K562 (cell line): ENCODE results near the gene TMEM248. TPM values are rescaled to one million over a fixed set of nuclear protein-coding genes. Genes with fewer than 3 reads are reported as not detected.

Experiments
- ATAC-seq: fragments of 200-7000 bp; cut with Tn5 transposase; 3 replicates; pipeline ENCODE4 v1.9.1; 2020; ENCODE audit warnings: moderate library complexity
- BruUV-seq: library from RNA; stranded (reverse); fragments of 400-500 nt; replicated peaks from 2 replicates; lab custom pipeline; 2021; lab: Mats Ljungman, UMichigan
- CTCF ChIA-PET: fragments of 300-600 bp; formaldehyde crosslinking; extraction: SDS; loops from one replicate; lab custom pipeline; 2021; ENCODE audit warnings: low intra/inter-chr PET ratio; lab: Yijun Ruan, JAX
- POLR2A ChIA-PET: fragments of 300-600, 350-650 bp; sonication (Branson Sonifier 250); formaldehyde crosslinking; extraction: SDS; loops from one replicate; lab custom pipeline; 2021; ENCODE audit warnings: antibody characterized with exemption, inconsistent platforms; lab: Yijun Ruan, JAX
- DNase-seq, 4 experiments: peaks; one replicate each; pipeline versions ENCODE4 v3.0.0 to v3.0.0-alpha.2; 2011 to 2018; ENCODE audit warnings: low spot score in 3 of 4, mixed read lengths in 3 of 4; ENCODE audit errors: extremely low read depth in 1 of 4
- FAIRE-seq: peaks from 2 replicates; lab custom pipeline; 2011; peaks lifted over from hg19 to GRCh38; lab: Jason Lieb, UNC
- H2AFZ ChIP-seq: 2 replicates; pipeline ENCODE4 v1.6.0; 2011; ENCODE audit warnings: low read depth, low read length, control low read depth, inconsistent platforms
- H3K27ac ChIP-seq: fragments of 200-600 bp; 3 replicates; pipeline ENCODE4 v1.8.0; 2011; ENCODE audit warnings: low read depth, mild to moderate bottlenecking, control low read depth, inconsistent platforms, low read length, moderate library complexity, mixed read lengths; ENCODE audit errors: extremely low read depth
- H3K27me3 ChIP-seq, 2 experiments: fragments of 300-600 bp in 1 of 2; 2 replicates in 1 of 2; 3 replicates in 1 of 2; pipeline versions ENCODE4 v1.6.0 to v1.8.0; 2011; ENCODE audit warnings: inconsistent platforms in 2 of 2, low read length in 2 of 2, mild to moderate bottlenecking in 1 of 2, mixed read lengths in 1 of 2, moderate library complexity in 1 of 2; ENCODE audit not compliant: control insufficient read depth in 2 of 2, insufficient read depth in 2 of 2
- H3K36me3 ChIP-seq: fragments of 300-600 bp; 3 replicates; pipeline ENCODE4 v1.8.0; 2011; ENCODE audit warnings: mild to moderate bottlenecking, low read length, inconsistent platforms; ENCODE audit not compliant: control insufficient read depth, insufficient read depth
- H3K4me1 ChIP-seq, 2 experiments: fragments of 200-600 bp in 1 of 2; replicated peaks in 1 of 2; 2 replicates in 1 of 2; 3 replicates in 1 of 2; pipeline versions ENCODE4 v1.5.1 to v1.8.0; 2011; ENCODE audit warnings: inconsistent platforms in 2 of 2, low read length in 2 of 2, mild to moderate bottlenecking in 1 of 2, mixed read lengths in 1 of 2, moderate library complexity in 1 of 2; ENCODE audit not compliant: control insufficient read depth in 2 of 2, insufficient read depth in 2 of 2
- H3K4me2 ChIP-seq: 2 replicates; pipeline ENCODE4 v1.6.1; 2011; ENCODE audit warnings: low read length, control low read depth, inconsistent platforms, mixed read lengths; ENCODE audit not compliant: insufficient read depth
- H3K4me3 ChIP-seq: fragments of 200-600 bp; sonication (generic), shearing (Covaris generic); 2 replicates; pipeline ENCODE4 v1.5.1; 2016; ENCODE audit warnings: control low read depth, inconsistent platforms
- H3K79me2 ChIP-seq: fragments of 200-600 bp; 3 replicates; pipeline ENCODE4 v1.8.0; 2011; ENCODE audit warnings: low read length, inconsistent platforms; ENCODE audit not compliant: control insufficient read depth, insufficient read depth
- H3K9ac ChIP-seq, 2 experiments: 2 replicates each; pipeline versions ENCODE4 v1.6.0 to v1.6.1; 2011; ENCODE audit warnings: low read depth in 2 of 2, low read length in 2 of 2, control low read depth in 1 of 2, inconsistent platforms in 1 of 2, mild to moderate bottlenecking in 1 of 2, mixed read lengths in 1 of 2; ENCODE audit not compliant: insufficient read depth in 1 of 2
- H3K9me1 ChIP-seq: one replicate; pipeline ENCODE4 v1.6.0; 2011; ENCODE audit warnings: inconsistent platforms, mild to moderate bottlenecking, low read length, moderate library complexity; ENCODE audit not compliant: control insufficient read depth, insufficient read depth
- H3K9me3 ChIP-seq: replicated peaks from 2 replicates; pipeline ENCODE4 v1.5.1; 2011; ENCODE audit warnings: low read depth, low read length, inconsistent platforms; ENCODE audit not compliant: control insufficient read depth, insufficient read depth
- H4K20me1 ChIP-seq: replicated peaks from 2 replicates; pipeline ENCODE4 v1.6.1; 2011; ENCODE audit warnings: low read length, inconsistent platforms, mixed read lengths; ENCODE audit not compliant: control insufficient read depth, insufficient read depth
- DIDO1 ChIP-seq: fragments of 450-650 bp; IDR thresholded peaks from 2 replicates; pipeline ENCODE4 v1.6.1; 2016; ENCODE audit warnings: low read depth, missing biosample characterization, missing genetic modification characterization
- EWSR1 ChIP-seq: fragments of 450-650 bp; IDR thresholded peaks from 2 replicates; pipeline ENCODE4 v1.6.1; 2018; ENCODE audit warnings: borderline replicate concordance, mild to moderate bottlenecking, low read depth, moderate library complexity; ENCODE audit not compliant: partially characterized antibody
- EZH2 ChIP-seq: IDR thresholded peaks from 2 replicates; pipeline ENCODE4 v1.6.1; 2012; ENCODE audit warnings: low read depth, mild to moderate bottlenecking, inconsistent platforms, low read length, borderline replicate concordance
- HEY1 ChIP-seq: fragments of 250-450 bp; sonication (Bioruptor Pico); IDR thresholded peaks from 2 replicates; pipeline ENCODE4 v1.5.0; 2020; ENCODE audit warnings: mild to moderate bottlenecking, moderate library complexity, borderline replicate concordance
- KHSRP ChIP-seq: fragments of 450-650 bp; IDR thresholded peaks from 2 replicates; pipeline ENCODE4 v1.6.1; 2017
- KLF13 ChIP-seq: fragments of 450-650 bp; IDR thresholded peaks from 2 replicates; pipeline ENCODE4 v1.6.1; 2016; ENCODE audit warnings: missing genetic modification characterization, low read depth, mild to moderate bottlenecking, missing compliant biosample characterization, moderate library complexity, borderline replicate concordance
- MAFF ChIP-seq: IDR thresholded peaks from 2 replicates; pipeline ENCODE4 v1.6.1; 2012; ENCODE audit warnings: low read length, improper control_type of control experiment
- MAFG ChIP-seq: fragments of 450-650 bp; conservative IDR thresholded peaks from 2 replicates; pipeline ENCODE4 v1.6.1; 2016; ENCODE audit warnings: missing genetic modification characterization, missing compliant biosample characterization
- NEUROD1 ChIP-seq: fragments of 150-350 bp; IDR thresholded peaks from 2 replicates; pipeline ENCODE4 v1.6.1; 2014; ENCODE audit warnings: borderline replicate concordance, low read length, low read depth; ENCODE audit not compliant: partially characterized antibody
- ZNF197 ChIP-seq: fragments of 200-800 bp; sonication (Bioruptor generic); IDR thresholded peaks from 2 replicates; pipeline ENCODE4 v1.6.1; 2016; ENCODE audit warnings: low read depth, missing genetic modification characterization, missing compliant biosample characterization
- ZNF316 ChIP-seq: fragments of 450-650 bp; IDR thresholded peaks from 2 replicates; pipeline ENCODE4 v1.6.1; 2016
- ZNF347 ChIP-seq: fragments of 450-650 bp; formaldehyde crosslinking; IDR thresholded peaks from 2 replicates; pipeline ENCODE4 v1.4.0; 2020; ENCODE audit warnings: low read depth, mild to moderate bottlenecking, moderate library complexity
- ZNF584 ChIP-seq: fragments of 200-800 bp; sonication (Bioruptor generic); IDR thresholded peaks from 2 replicates; pipeline ENCODE4 v1.6.1; 2016; ENCODE audit warnings: low read depth, mild to moderate bottlenecking, missing genetic modification characterization, missing compliant biosample characterization
- ZNF717 ChIP-seq: fragments of 250-450 bp; sonication (Bioruptor Pico); IDR thresholded peaks from 2 replicates; pipeline ENCODE4 v1.5.0; 2021
- ZNF764 ChIP-seq: fragments of 250-450 bp; sonication (Bioruptor Pico); IDR thresholded peaks from 2 replicates; pipeline ENCODE4 v1.4.0; 2020; ENCODE audit warnings: low read depth, mild to moderate bottlenecking, moderate library complexity
- ZSCAN32 ChIP-seq: fragments of 450-650 bp; formaldehyde crosslinking; IDR thresholded peaks from 2 replicates; pipeline ENCODE4 v1.4.0; 2020; ENCODE audit warnings: mild to moderate bottlenecking, moderate library complexity
- WGBS: fragments of 100-300 bp; shearing (Covaris generic); methylation state at CpG from one replicate; pipeline ENCODE4 v1.1.6; 2016; ENCODE audit warnings: low coverage, mixed read lengths; ENCODE audit not compliant: insufficient coverage; ENCODE audit errors: missing lambda C conversion rate; 5-methylcytosine and 5-hydroxymethylcytosine counted together
- in situ Hi-C: fragments of 300-500 bp; cut with MboI; formaldehyde crosslinking; loops from 4 replicates; pipeline ENCODE4 v1.15.0; 2018; ENCODE audit warnings: inconsistent platforms, mixed read lengths
- intact Hi-C: fragments of 100-400 bp; cut with micrococcal nuclease; formaldehyde crosslinking; loops from 2 replicates; pipeline ENCODE4 v1.14.2; 2022
- polyA plus RNA-seq, 8 experiments: library from polyadenylated mRNA; depleted of rRNA in 4 of 8; stranded (reverse) in 5 of 8; unstranded in 3 of 8; fragments of >200 nt; fragmentation: Nextera tagmentation in 2 of 8; fragmentation: Illumina TruSeq in 1 of 8; extraction: Ambion mirVana in 2 of 8; extraction: Trizol in 1 of 8; gene quantifications; 2 replicates each; pipeline versions ENCODE4 v1.2.1 to v1.2.3, GENCODE V29; 2011 to 2014; ENCODE audit warnings: inconsistent platforms in 1 of 8, missing spikeins in 1 of 8
- total RNA-seq, 7 experiments: library from RNA; depleted of rRNA in 6 of 7; stranded (reverse); fragments of >200 nt in 6 of 7; fragmentation: Illumina TruSeq in 2 of 7; extraction: Trizol in 2 of 7; gene quantifications; 2 replicates each; pipeline versions ENCODE4 v1.2.1 to v1.2.3, GENCODE V29; 2011 to 2021; ENCODE audit warnings: low replicate concordance in 1 of 7

Gene TMEM248
- total and polyA plus RNA-seq, 9 of the 15 experiments (the other 6 are each of a cell fraction or from before 2014, with no cell fraction given): 6.3 to 132 (median 64.4) TPM

- Histone ChIP-seq H3K27me3 (no peaks in the 10 kb centered on the region), H3K79me2 (peaks cover 68% of the 10 kb centered on the region), H3K9me1 (no peaks in the 10 kb centered on the region), H3K4me3 (no peak overlapping the region), H4K20me1 (no peaks in the 10 kb centered on the region; the same call in 1 of the 2 replicates), H3K36me3 (peaks cover 56% of the 10 kb centered on the region), H3K9me3 (no peaks in the 10 kb centered on the region), H3K9ac (no peak overlapping the region), H3K4me1 (no peaks in the 10 kb centered on the region; a peak in 1 of 5 replicates), H3K27ac (no peak overlapping the region), H3K4me2 (no peak overlapping the region), H2AFZ (no peak overlapping the region)
- in situ Hi-C loops (no loop called here), intact Hi-C loops (no loop called here)
- CTCF ChIA-PET: no interaction called here
- POLR2A ChIA-PET: no interaction called here
- DNase-seq: no peak
- no TSS peak for BruUV-seq
- TF ChIP-seq ZNF197 (no peak), ZNF316 (peak; percentile 77), ZNF764 (no peak), EWSR1 (no peak), ZNF717 (CRISPR knock-in tag) (no peak), KLF13 (tag) (no peak), DIDO1 (tag) (no peak), NEUROD1 (no peak), KHSRP (no peak), ZNF347 (CRISPR knock-in tag) (no peak), MAFF (peak; percentile 38; the same call in 1 of the 2 replicates), ZNF584 (CRISPR knock-in tag) (no peak), MAFG (tag) (peak; percentile 26), HEY1 (no peak), ZSCAN32 (no peak), EZH2 (no peak)
- ATAC-seq: no peak
- 89% methylated on average over 4 of the region's 4 CpGs for WGBS
- FAIRE-seq: peak; percentile 61
These were observed 18.3 kb downstream of the TMEM248 start for GRCh38 chr7:66939325-66939724.
